AG10803 (cell line): Measurements from ENCODE around the gene ORM1.
"Not testable (repeated sequence)": the region's sequence is repeated elsewhere in the genome, so short reads cannot be mapped to it uniquely, and the experiment has no call there.

Experiments used
- DNase-seq: peaks from one replicate; pipeline ENCODE4 v3.0.0; 2010; ENCODE audit warnings: low read depth
- H3K4me3 ChIP-seq: 2 replicates; pipeline ENCODE4 v1.5.1; 2011; ENCODE audit warnings: mild to moderate bottlenecking, low read length, control low read depth
- TF ChIP-seq, protein P1 (sequence below): conservative IDR thresholded peaks from 2 replicates; pipeline ENCODE4 v1.5.1; 2011; ENCODE audit warnings: mild to moderate bottlenecking, low read length, control low read depth, inconsistent platforms

Gene ORM1

DNA sequence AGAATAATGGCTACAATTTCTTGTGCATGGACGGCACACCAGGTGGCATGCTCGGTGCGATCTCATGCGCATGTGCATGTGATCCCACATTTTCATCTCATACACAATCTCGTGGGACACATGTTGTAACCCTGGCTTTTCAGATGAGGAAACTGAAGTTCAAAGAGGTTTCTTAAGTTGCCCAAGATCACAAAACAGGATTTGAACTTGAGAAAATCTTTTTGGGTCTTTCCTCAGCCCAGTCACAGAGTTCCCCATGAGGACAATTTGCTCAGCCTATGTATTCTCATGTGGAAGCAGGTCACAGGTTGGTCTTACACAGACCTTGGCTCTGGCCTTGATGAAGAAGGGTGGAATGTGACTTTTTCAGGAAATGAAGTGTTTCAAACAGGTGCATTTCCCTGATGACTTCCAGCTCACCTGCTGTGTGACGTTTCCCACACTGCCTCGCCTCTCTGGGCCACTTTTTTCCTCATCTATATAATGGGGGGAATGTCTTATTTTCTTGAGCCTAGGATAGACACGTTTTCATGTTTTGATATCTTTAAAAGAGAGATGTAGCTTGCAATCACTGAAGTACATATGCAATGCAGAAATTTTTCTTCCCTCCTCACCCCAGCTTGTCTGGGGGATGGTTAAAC, 7.1 kb upstream of the ORM1 start:
- H3K4me3 ChIP-seq, result no peak overlapping the region
- TF ChIP-seq, protein P1, sequence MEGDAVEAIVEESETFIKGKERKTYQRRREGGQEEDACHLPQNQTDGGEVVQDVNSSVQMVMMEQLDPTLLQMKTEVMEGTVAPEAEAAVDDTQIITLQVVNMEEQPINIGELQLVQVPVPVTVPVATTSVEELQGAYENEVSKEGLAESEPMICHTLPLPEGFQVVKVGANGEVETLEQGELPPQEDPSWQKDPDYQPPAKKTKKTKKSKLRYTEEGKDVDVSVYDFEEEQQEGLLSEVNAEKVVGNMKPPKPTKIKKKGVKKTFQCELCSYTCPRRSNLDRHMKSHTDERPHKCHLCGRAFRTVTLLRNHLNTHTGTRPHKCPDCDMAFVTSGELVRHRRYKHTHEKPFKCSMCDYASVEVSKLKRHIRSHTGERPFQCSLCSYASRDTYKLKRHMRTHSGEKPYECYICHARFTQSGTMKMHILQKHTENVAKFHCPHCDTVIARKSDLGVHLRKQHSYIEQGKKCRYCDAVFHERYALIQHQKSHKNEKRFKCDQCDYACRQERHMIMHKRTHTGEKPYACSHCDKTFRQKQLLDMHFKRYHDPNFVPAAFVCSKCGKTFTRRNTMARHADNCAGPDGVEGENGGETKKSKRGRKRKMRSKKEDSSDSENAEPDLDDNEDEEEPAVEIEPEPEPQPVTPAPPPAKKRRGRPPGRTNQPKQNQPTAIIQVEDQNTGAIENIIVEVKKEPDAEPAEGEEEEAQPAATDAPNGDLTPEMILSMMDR, result no peak
- no peak for DNase-seq

DNA sequence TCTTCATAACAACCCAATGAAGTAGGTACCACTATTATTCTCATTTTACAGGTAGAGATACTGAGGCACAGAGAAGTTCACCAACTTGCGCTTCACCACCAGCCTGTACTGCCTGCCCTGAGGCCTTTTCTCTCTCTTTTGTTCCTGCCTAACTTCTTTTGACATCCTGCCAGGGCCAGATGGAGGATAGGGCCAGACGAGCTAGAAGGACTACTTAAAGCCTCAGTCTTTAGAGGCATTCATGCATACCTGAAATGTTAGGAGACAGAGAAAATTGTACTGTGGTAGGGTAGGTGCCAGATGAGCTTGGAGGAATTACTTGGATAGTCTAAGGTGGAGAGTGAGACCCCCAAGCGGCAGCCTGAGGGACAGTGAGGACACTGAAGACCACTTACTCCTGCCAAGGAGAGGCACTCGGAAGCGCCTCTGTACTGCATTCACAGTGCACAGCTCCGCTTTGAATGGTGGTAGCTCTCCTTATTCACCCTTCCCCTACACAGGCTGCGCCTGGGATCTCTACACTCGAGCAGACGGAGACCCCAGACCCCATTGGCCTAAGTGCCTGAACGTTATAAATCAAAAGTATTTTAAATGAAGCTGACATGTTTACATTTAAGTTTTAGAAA, 6.2 kb upstream of the ORM1 start:
- no peak overlapping the region for H3K4me3 ChIP-seq
- DNase-seq, result peak; percentile 8
- TF ChIP-seq, protein P1, result no peak

- no peak overlapping the region for H3K4me3 ChIP-seq
- peak; percentile 94 for DNase-seq
- TF ChIP-seq, protein P1, result no peak
Observed at GRCh38 chr9:114317665-114318357, 5.1 kb upstream of the ORM1 start.

- DNase-seq, result no peak
- H3K4me3 ChIP-seq, result no peak overlapping the region
- TF ChIP-seq, protein P1, result no peak
Observed at GRCh38 chr9:114318416-114318815, 4.5 kb upstream of the ORM1 start.

GRCh38 chr9:114319147-114319546, 3.8 kb upstream of the ORM1 start:
- TF ChIP-seq, protein P1, result no peak
- DNase-seq, result no peak
- no peak overlapping the region for H3K4me3 ChIP-seq

GRCh38 chr9:114320710-114321109, 2.2 kb upstream of the ORM1 start:
- DNase-seq, result peak; percentile 60
- H3K4me3 ChIP-seq, result not testable (repeated sequence)

DNA sequence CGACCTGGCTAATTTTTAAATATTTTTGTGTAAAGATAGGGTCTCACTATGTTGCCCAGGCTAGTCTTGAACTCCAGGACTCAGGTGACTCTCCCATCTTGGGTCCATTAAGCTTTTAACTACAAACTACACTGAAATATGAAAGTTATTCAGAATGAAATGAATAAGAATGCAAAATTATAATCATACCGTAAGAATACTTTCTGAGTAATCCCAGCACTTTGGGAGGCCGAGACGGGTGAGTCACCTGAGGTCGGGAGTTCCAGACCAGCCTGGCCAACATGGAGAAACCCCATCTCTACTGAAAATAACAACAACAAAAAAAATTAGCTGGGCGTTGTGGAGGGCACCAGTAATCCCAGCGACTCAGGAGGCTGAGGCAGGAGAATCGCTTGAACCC, 1.1 kb upstream of the ORM1 start:
- peak; percentile 57 for DNase-seq
- TF ChIP-seq, protein P1, result no peak
- H3K4me3 ChIP-seq, result no peak overlapping the region

- peak; percentile 17 for DNase-seq
- H3K4me3 ChIP-seq, result not testable (repeated sequence)
Observed at GRCh38 chr9:114322160-114322818, 609 bp upstream of the ORM1 start.

GRCh38 chr9:114323849-114324248, 951 bp downstream of the ORM1 start:
- not testable (repeated sequence) for DNase-seq, H3K4me3 ChIP-seq
